NCI-H460 (cell line): ENCODE data around the gene STXBP5. TPM values are rescaled to one million over a fixed set of nuclear protein-coding genes. Genes with fewer than 3 reads are reported as not detected.

ENCODE experiments used
- DNase-seq: peaks from one replicate; pipeline ENCODE4 v3.0.0-alpha.2; 2016; ENCODE audit warnings: low read depth; ENCODE audit errors: extremely low read depth
- total RNA-seq: library from RNA; depleted of rRNA; stranded (reverse); fragments of >200 nt; shearing (Covaris generic); gene quantifications from 2 replicates; pipeline ENCODE4 v1.2.3, GENCODE V29; 2014

Gene STXBP5
- total RNA-seq, 1 experiment from 2014 or later, result 22.5 TPM

- DNase-seq, result no peak
These were observed 79.2 kb downstream of the STXBP5 start for GRCh38 chr6:147283460-147283859.

GRCh38 chr6:147285087-147285855, 81.1 kb downstream of the STXBP5 start:
- peak; percentile 23 for DNase-seq

DNA sequence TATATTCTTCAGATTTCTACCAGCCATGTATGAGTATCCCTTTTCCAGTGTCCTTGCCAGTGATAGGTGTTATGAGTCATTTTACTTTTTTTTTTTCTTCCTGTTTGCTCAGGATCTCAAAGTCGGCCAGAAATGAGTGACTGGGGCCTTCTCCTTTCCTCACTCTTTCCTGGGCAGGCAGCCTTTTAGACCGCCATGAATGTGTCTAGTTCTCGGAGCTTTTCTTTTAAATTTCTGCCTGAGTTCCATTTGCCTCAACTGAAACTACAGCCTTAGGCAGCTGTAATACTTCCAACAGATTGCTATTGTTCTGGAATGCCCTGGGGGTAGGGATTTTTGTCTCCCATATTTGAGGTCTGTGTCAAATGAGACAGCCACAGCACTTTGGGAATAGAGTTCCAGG, 83.7 kb downstream of the STXBP5 start:
- DNase-seq, result no peak

DNA sequence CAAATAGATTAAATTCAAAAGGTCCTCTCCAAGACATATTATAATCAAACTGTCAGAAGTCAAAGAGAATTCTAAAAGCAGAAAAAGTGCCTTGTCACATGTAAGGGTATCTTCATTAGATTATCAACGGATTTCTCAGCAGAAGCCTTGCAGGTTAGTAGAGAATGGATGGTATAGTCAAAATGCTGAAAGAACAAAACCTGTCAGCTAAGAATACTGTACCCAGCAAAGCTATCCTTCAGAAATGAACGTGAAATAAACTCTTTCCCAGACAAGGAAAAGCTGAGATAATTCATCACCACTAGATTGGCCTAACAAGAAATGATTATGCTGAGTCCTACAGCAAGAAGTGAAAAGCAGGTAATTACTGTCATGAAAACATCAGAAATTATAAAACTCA, 92.9 kb downstream of the STXBP5 start:
- no peak for DNase-seq

GRCh38 chr6:147297663-147298316, 93.6 kb downstream of the STXBP5 start:
- DNase-seq, result no peak

- no peak for DNase-seq
These were observed 94.2 kb downstream of the STXBP5 start for GRCh38 chr6:147298461-147298860.

DNA sequence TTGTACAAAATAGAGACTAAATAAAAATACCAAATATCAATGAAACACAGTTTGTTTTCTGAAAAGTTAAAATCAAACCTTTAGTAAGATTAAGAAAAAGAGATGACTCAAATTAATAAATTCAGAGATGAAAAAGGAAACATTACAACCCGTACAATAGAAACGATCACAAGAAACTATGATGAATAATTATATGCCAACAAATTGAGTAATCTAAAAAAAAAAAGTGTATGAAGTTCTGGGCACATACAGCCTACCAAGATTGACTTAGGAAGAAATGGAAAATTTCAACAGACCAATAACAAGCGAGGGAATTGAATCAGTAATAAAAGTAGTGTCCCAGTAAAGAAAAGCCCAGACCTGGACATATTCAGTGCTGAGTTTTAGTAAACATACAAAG, 94.8 kb downstream of the STXBP5 start:
- DNase-seq, result no peak

DNA sequence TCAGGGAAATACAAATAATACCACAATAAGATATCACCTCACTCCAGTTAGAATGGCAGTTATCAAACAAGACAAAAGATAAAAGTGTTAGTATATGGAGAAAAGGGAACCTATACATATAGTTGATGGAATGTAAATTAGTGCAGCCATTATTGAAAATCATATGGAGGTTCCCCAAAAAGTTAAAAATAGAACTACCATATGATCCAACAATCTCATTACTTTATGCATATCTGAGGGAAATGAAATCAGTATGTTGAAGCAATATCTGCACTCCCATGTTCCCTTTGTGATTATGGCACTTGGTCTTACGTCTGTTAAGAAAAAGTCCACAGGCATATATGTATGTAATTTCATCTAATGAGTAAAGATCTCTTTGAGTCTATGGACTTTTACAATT, 96.9 kb downstream of the STXBP5 start:
- DNase-seq, result no peak

DNA sequence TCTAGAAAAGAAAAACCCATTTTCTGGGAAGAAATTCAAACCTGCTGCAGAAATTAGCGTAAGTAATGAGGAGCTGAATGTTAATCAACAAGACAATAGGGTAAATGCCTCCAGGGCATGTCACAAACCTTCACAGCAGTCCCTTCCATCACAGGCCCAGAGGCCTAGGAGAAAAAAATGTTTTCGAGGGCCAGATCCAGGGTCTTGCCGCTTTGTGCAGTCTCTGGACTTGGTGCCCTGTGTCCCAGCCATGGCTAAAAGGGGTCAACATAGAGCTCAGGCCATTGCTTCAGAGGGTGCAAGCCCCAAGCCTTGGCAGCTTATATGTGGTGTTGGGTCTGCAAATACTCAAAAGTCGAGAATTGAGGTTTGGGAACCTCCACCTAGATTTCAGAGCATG, 99.8 kb downstream of the STXBP5 start:
- no peak for DNase-seq

GRCh38 chr6:147310521-147310920, 106.3 kb downstream of the STXBP5 start:
- DNase-seq, result no peak

DNA sequence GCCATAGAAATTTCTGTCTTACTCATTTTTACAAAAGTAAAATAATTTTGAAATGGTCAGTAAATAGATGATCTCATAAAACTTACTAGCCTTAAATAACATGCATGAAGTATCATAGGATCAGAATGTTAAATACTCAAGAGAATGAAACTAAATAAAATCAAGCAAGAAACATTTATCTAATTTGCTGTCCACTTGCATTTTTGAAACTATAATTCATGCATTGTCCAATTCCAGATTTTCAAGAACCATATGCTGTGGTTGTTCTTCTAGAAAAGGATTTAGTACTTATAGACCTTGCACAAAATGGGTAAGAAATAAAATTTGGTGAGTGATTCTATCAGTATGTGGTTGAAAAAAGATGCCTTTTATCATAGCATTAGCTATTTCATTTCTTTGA, 107.0 kb downstream of the STXBP5 start:
- no peak for DNase-seq

- DNase-seq, result no peak
These were observed 117.0 kb downstream of the STXBP5 start for GRCh38 chr6:147321260-147321659.

GRCh38 chr6:147322299-147323162, 118.3 kb downstream of the STXBP5 start:
- DNase-seq, result no peak

DNA sequence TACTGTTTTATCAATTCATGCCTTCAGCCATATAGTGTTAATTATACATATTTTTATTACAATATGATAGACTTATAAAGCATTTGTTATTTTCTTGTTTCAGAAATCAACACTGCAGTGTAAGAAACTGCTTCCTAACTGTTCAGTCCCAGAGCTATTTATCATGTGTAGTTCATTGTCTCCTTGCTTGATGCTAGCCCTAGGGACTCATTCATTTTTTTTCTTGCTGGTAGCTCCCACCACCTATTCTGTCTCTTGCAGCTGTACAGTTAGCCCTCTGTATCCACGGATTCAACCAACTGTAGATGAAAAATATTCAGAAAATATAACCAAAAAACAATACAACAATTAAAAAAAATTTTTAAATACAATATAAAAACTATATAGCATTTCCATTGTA, 121.3 kb downstream of the STXBP5 start:
- DNase-seq, result no peak

DNA sequence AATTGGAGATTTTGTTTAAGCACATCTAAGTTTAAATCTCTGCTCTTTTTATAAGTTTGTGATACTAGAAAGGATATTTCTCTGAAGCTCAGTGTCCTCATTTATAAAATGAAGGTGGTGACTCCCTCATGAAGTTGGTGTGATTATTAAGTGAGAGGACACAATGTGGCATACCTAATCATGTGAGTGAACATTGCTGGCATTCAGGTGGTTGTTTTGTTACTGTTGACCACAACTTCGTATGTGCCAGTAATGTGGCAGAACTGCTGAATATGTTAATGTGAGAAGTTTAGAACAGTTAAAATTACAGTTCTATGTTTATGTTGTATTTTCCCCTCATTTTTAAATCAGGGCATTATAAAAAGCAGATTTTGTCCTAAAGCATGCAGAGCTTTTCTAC, 127.2 kb downstream of the STXBP5 start:
- DNase-seq, result no peak

DNA sequence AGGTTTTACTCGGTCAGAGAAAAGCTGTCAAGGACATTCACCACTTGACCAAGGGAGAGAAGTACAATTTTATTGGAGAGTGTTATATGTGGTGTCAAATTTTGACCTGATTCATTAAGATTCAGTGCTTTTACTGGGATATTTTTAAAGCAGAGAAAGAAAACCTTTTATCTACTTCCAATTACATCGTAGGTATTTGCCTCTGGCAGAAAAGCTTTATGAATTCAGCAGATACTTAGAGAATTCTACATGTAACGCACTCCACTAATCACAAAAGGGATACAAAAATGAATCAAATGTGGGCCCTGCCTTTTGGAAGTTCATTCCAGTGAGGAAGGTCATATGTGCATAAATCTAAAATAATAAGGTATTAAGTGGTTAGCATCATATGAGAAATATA, 133.7 kb downstream of the STXBP5 start:
- no peak for DNase-seq

DNA sequence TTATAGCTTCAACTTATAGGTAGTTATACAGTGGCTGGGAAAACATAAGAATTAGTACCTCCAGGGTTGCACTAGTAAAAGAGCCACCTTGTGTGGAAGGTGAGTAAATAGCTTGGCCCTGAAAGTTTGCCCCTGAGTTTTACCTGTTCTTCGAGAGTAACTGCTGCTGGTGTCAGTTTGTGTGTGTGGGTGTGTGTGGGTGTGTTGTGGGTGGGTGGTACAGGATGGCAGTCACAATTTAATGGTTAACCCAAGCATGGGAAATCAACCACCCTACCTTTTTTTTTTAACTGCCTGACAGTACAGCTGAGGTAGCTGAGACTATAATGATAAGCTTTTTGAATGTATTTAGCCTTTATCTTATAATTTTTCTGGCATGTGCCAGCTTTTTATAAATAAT, 137.3 kb downstream of the STXBP5 start:
- no peak for DNase-seq

- no peak for DNase-seq
These were observed 141.7 kb downstream of the STXBP5 start for GRCh38 chr6:147345902-147346301.

- no peak for DNase-seq
These were observed 143.1 kb downstream of the STXBP5 start for GRCh38 chr6:147347179-147347881.

DNA sequence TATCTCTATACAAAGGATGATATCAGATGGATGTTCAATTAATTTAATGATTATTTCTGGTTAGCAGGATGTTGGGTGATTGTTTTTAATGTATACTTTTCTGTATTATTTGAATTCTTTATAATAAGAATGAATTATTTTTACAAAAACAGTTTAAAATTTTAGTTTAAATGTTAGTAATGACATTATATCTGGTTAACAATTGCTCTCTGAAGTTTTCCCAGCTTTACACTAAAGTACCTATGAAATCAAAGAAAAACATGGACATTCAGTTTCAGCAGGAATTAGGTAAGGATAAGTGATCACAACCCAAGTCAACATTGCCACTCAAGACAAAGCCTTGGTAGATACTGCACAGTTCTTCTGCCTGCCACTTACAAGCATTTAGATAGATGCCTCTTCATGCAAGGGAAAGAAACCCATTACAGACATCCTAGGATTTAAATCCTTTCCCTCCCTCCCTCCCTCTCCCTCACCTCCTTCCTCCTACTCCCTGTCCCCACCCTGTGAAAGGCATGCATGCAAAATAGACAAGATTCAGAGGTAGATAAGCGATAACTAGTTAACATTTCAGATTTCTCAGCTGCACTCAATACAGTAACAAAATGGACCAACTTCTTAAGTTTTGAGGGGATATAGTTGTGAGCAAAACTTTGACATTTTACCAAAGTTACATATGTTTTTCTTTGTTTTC, 143.8 kb downstream of the STXBP5 start:
- no peak for DNase-seq
